LNCaP clone FGC (cell line): Measurements from ENCODE around the gene CEP85L.

Experiments used
- DNase-seq: peaks from one replicate; pipeline ENCODE4 v3.0.0-alpha.2; 2011; ENCODE audit warnings: low read depth
- H3K4me3 ChIP-seq: 2 replicates; pipeline ENCODE4 v1.5.1; 2011; ENCODE audit warnings: mild to moderate bottlenecking, low read depth, low read length, control low read depth
- TF ChIP-seq, protein P1 (sequence below): IDR thresholded peaks from 2 replicates; pipeline ENCODE4 v1.5.1; 2012; ENCODE audit warnings: mild to moderate bottlenecking; ENCODE audit not compliant: control insufficient read depth, insufficient read depth; ENCODE audit errors: extremely low read depth

Gene CEP85L

DNA sequence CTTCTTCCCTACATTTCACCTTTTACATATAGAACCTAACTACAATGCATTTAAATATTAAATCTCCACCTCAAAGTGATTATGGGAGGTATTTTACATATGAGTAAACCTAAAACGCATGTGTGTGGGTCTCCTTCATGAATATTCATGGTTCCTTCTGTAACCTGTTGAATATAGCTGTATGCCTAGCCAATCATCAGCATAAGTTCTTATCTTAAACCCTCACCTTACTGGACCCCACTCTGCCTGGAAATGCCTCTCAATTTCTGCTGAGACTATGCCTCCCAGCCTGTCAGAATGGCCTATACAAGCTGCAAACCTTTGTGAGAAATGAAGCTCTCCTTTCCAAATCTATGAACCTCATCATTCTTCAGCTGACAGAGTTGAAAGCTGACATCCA lies 21.3 kb downstream of the CEP85L start:
- H3K4me3 ChIP-seq, result no peak overlapping the region
- no peak for DNase-seq
- TF ChIP-seq, protein P1, sequence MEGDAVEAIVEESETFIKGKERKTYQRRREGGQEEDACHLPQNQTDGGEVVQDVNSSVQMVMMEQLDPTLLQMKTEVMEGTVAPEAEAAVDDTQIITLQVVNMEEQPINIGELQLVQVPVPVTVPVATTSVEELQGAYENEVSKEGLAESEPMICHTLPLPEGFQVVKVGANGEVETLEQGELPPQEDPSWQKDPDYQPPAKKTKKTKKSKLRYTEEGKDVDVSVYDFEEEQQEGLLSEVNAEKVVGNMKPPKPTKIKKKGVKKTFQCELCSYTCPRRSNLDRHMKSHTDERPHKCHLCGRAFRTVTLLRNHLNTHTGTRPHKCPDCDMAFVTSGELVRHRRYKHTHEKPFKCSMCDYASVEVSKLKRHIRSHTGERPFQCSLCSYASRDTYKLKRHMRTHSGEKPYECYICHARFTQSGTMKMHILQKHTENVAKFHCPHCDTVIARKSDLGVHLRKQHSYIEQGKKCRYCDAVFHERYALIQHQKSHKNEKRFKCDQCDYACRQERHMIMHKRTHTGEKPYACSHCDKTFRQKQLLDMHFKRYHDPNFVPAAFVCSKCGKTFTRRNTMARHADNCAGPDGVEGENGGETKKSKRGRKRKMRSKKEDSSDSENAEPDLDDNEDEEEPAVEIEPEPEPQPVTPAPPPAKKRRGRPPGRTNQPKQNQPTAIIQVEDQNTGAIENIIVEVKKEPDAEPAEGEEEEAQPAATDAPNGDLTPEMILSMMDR, result no peak

GRCh38 chr6:118627724-118628123 lies 23.7 kb downstream of the CEP85L start:
- TF ChIP-seq, protein P1, result no peak
- DNase-seq, result no peak
- no peak overlapping the region for H3K4me3 ChIP-seq

- DNase-seq, result no peak
- TF ChIP-seq, protein P1, result no peak
- no peak overlapping the region for H3K4me3 ChIP-seq
Measured at GRCh38 chr6:118625833-118626232, 25.6 kb downstream of the CEP85L start.

DNA sequence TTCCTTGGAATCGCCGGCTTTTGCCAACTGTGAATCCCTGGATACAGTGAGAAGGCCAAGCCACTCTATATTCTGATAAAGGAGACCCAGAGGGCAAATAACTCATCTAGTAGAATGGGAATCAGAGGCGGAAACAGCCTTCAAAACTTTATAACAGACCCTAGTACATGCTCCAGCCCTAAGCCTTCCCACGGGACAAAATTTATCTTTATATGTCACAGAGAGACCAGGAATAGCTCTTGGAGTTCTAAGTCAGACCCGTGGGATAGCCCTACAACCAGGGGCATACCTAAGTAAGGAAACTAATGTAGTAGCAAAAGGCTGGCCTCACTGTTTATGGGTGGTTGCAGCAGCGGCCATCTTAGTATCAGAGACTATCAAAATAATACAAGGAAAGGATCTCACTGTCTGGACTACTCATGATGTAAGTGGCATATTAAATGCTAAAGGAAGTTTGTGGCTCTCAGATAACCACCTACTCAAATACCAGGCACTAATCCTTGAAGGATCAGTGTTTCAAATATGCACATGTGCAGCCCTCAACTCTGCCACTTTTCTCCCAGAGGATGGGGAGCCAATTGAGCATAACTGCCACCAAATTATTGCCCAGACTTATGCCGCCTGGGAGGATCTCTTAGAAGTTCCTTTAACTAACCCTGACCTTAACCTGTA lies 29.5 kb downstream of the CEP85L start:
- no peak for DNase-seq
- TF ChIP-seq, protein P1, result no peak

DNA sequence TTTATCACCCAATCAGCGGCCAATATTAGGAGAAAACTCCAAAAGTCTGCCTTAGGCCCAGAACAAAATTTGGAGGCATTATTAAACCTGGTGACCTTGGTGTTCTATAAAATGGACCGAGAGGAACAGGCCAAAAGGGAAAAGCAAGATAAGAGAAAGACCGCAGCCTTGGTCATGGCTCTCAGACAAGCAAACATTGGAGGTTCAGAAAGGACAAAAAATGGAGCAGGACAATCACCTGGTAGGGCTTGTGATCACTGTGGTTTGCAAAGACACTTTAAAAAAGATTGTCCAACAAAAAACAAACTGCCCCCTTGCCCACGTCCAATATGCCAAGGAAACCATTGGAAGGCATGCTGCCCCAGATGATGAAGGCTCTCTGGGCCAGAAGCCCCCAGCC lies 31.2 kb downstream of the CEP85L start:
- no peak for DNase-seq
- H3K4me3 ChIP-seq, result no peak overlapping the region
- TF ChIP-seq, protein P1, result no peak

More for the DNA sequence above, 29.5 kb downstream of the CEP85L start:
- no peak overlapping the region for H3K4me3 ChIP-seq

DNA sequence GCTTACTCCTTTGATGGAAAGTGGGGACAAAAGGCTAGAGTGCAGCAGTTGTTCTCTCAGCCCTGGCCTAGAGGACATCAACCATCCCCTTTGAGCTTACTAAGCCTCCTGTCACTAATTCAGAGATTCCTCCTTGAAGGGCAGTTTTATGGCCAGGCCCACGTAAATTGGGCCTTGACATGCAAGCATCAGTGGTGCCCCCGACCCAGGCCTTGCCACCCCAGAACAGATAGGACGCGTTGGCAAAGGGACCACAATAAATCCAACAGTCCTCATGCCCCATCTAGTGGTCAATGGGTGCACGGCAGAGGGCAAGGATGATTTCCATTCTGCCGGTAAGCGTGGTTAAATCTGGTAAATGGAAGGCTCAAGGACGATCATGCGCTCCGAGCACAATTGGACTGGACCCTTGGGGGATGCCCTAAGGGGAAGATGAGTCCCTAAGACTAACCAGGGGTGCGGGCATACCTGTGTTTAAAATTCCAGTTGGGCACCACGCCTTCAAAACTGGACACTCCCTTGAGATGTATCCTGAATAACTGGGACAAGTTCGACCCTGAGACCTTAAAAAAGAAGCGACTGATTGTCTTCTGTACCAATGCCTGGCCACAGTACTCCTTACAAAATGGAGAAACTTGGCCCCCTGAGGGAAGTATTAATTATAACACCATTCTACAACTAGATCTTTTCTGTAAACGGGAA lies 32.6 kb downstream of the CEP85L start:
- no peak overlapping the region for H3K4me3 ChIP-seq
- TF ChIP-seq, protein P1, result peak; percentile 97
- DNase-seq, result no peak
